GF-D8 (cell line): Measurements from ENCODE around the gene SFMBT2.

Experiments used
- DNase-seq: peaks from one replicate; lab custom pipeline; 2025; lab: John Stamatoyannopoulos, UW

SFMBT2 gene

GRCh38 chr10:7298495-7298894 lies 112.3 kb downstream of the SFMBT2 start:
- no peak for DNase-seq

- DNase-seq, result no peak
Observed at GRCh38 chr10:7297094-7297493, 113.7 kb downstream of the SFMBT2 start.

GRCh38 chr10:7296648-7297047 lies 114.2 kb downstream of the SFMBT2 start:
- DNase-seq, result no peak

- DNase-seq, result no peak
Observed at GRCh38 chr10:7296076-7296475, 114.8 kb downstream of the SFMBT2 start.

- no peak for DNase-seq
Observed at GRCh38 chr10:7293378-7293920, 117.4 kb downstream of the SFMBT2 start.

GRCh38 chr10:7291487-7292270 lies 119.2 kb downstream of the SFMBT2 start:
- no peak for DNase-seq

- DNase-seq, result no peak
Observed at GRCh38 chr10:7288060-7288690, 122.7 kb downstream of the SFMBT2 start.

- DNase-seq, result no peak
Observed at GRCh38 chr10:7287377-7287776, 123.5 kb downstream of the SFMBT2 start.

- peak; percentile 1 for DNase-seq
Observed at GRCh38 chr10:7285522-7286322, 125.1 kb downstream of the SFMBT2 start.

- DNase-seq, result no peak
Observed at GRCh38 chr10:7283246-7283645, 127.6 kb downstream of the SFMBT2 start.

- DNase-seq, result no peak
Observed at GRCh38 chr10:7282457-7282856, 128.4 kb downstream of the SFMBT2 start.

- DNase-seq, result no peak
Observed at GRCh38 chr10:7281429-7281828, 129.4 kb downstream of the SFMBT2 start.

GRCh38 chr10:7279303-7279702 lies 131.5 kb downstream of the SFMBT2 start:
- no peak for DNase-seq

GRCh38 chr10:7277867-7278266 lies 133.0 kb downstream of the SFMBT2 start:
- no peak for DNase-seq

GRCh38 chr10:7277432-7277831 lies 133.4 kb downstream of the SFMBT2 start:
- no peak for DNase-seq

- DNase-seq, result no peak
Observed at GRCh38 chr10:7275761-7276440, 134.9 kb downstream of the SFMBT2 start.

GRCh38 chr10:7274293-7274692 lies 136.5 kb downstream of the SFMBT2 start:
- DNase-seq, result no peak

- DNase-seq, result no peak
Observed at GRCh38 chr10:7272008-7272407, 138.8 kb downstream of the SFMBT2 start.

GRCh38 chr10:7269988-7270387 lies 140.8 kb downstream of the SFMBT2 start:
- DNase-seq, result no peak

GRCh38 chr10:7267142-7267541 lies 143.7 kb downstream of the SFMBT2 start:
- no peak for DNase-seq

- no peak for DNase-seq
Observed at GRCh38 chr10:7265396-7266123, 145.3 kb downstream of the SFMBT2 start.
